ENCODE results near the gene SUCO. TPM values are rescaled to one million over a fixed set of nuclear protein-coding genes. Genes with fewer than 3 reads are reported as not detected.

The SUCO gene
- total and polyA plus RNA-seq, 2 of the 13 experiments (the other 11 are each of a cell fraction or from before 2014, with no cell fraction given), result 12.6 to 25.5 TPM

GRCh38 chr1:172544481-172545104 is 11.6 kb downstream of the SUCO start:
- DNase-seq (ENCODE audit: low spot score), result no peak
- H3K36me3 ChIP-seq (replicated peaks in 1 of 2; ENCODE audit: control insufficient read depth in 1 of 2, insufficient read depth in 2 of 2, low read length in 2 of 2), result no peaks in the 10 kb centered on the region; a peak in 1 of 5 replicates
- TF ChIP-seq SAP130 (CRISPR knock-in tag; IDR thresholded peaks at IDR 0.05; ENCODE audit: low read depth) (no peak), FOSL1 (CRISPR knock-in tag; IDR thresholded peaks at IDR 0.05; ENCODE audit: borderline replicate concordance) (no peak)
- H2AFZ ChIP-seq (ENCODE audit: low read length), result no peak overlapping the region
- H3K27ac ChIP-seq (ENCODE audit: extremely low read length, insufficient read depth, low read length), result no peak overlapping the region
- peaks cover 33% of the 10 kb centered on the region; the same call in 1 of the 2 replicates for H3K4me1 ChIP-seq (ENCODE audit: insufficient read depth, low read length)
- 97% methylated on average over 2 of the region's 2 CpGs for WGBS (ENCODE audit: low lambda C conversion rate)
- H3K79me2 ChIP-seq (ENCODE audit: insufficient read depth, low read length), result peaks cover 97% of the 10 kb centered on the region
- FAIRE-seq, result no peak
- H4K20me1 ChIP-seq (ENCODE audit: insufficient read depth, low read length), result 0 out of 2 replicates have a peak, but pooled peaks cover 4% of the 10 kb centered on the region
- in situ Hi-C loops (cut with HindIII; ENCODE audit: extremely low pct_ligation_motif_present, low pct_unique_long_range_greater_than_20kb) (no loop called here), intact Hi-C loops (cut with micrococcal nuclease; ENCODE audit: unreplicated experiment) (no loop called here)
- no peaks in the 10 kb centered on the region for H3K9me3 ChIP-seq (ENCODE audit: low read length)
- H3K4me3 ChIP-seq (replicated peaks in 1 of 3; ENCODE audit: insufficient read depth in 1 of 3, low read depth in 2 of 3, low read length in 3 of 3), result no peak overlapping the region
- no peak overlapping the region for H3K9ac ChIP-seq (ENCODE audit: insufficient read depth, low read depth, low read length)
- no peak overlapping the region for H3K4me2 ChIP-seq (ENCODE audit: low read depth, low read length)
- H3K27me3 ChIP-seq (ENCODE audit: control insufficient read depth in 1 of 2, insufficient read depth in 2 of 2, low read length in 2 of 2), result no peaks in the 10 kb centered on the region
- no TSS peak for BruUV-seq (replicated peaks)
- POLR2A ChIA-PET, result interaction anchor here (1.8 kb wide), 1 partner anchor 12 kb away, joined by 8 read pairs; the partner anchor contains the start of gene SUCO
- CTCF ChIA-PET (ENCODE audit: low intra/inter-chr PET ratio, low total read pairs), result no interaction called here
- ATAC-seq, result no peak

DNA sequence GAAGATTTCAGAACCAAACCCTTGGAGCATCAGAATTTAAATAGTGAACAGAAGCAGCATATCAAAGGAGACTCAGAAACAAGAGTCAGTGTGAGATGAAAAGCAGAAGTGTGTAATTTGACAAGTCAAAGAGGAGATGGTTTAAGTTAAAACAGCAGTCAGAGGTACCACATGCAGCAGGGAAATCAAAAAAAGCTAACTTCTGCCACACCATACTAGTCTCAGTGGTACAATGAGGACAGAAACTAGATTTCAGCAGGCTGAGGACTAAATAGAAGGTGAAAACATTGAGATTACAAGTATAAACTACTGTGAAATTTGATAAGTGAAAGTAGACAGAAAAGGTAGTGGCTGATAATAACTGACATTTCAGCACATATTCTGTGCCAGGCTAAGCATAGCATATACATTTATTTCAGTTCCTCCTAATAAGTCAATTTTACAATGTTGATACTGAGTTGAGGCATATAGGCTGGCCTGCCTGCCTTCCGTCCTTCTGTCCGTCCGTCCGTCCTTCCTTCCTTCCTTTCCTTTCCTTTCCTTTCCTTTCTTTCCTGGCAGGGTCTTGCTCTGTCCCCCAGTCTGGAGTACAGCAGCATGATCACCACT is 12.6 kb downstream of the SUCO start:
- no peaks in the 10 kb centered on the region for H3K27me3 ChIP-seq (ENCODE audit: control insufficient read depth in 1 of 2, insufficient read depth in 2 of 2, low read length in 2 of 2)
- ChIA-PET CTCF (ENCODE audit: low intra/inter-chr PET ratio, low total read pairs) (no interaction called here), POLR2A (interaction anchor here (1.8 kb wide), 1 partner anchor 13 kb away, joined by 8 read pairs; the partner anchor contains the start of gene SUCO)
- intact Hi-C loops (cut with micrococcal nuclease; ENCODE audit: unreplicated experiment), result no loop called here
- H3K79me2 ChIP-seq (ENCODE audit: insufficient read depth, low read length), result peaks cover 97% of the 10 kb centered on the region
- in situ Hi-C loops (cut with HindIII; ENCODE audit: extremely low pct_ligation_motif_present, low pct_unique_long_range_greater_than_20kb), result no loop called here
- H3K4me3 ChIP-seq (replicated peaks in 1 of 3; ENCODE audit: insufficient read depth in 1 of 3, low read depth in 2 of 3, low read length in 3 of 3), result no peak overlapping the region
- no peak overlapping the region for H2AFZ ChIP-seq (ENCODE audit: low read length)
- no peak overlapping the region for H3K4me2 ChIP-seq (ENCODE audit: low read depth, low read length)
- 0 out of 2 replicates have a peak, but pooled peaks cover 4% of the 10 kb centered on the region for H4K20me1 ChIP-seq (ENCODE audit: insufficient read depth, low read length)
- ATAC-seq, result no peak
- BruUV-seq (replicated peaks), result TSS peak; percentile 7
- FAIRE-seq, result no peak
- H3K27ac ChIP-seq (ENCODE audit: extremely low read length, insufficient read depth, low read length), result no peak overlapping the region
- peaks cover 26% of the 10 kb centered on the region; the same call in 1 of the 2 replicates for H3K4me1 ChIP-seq (ENCODE audit: insufficient read depth, low read length)
- DNase-seq (ENCODE audit: low spot score), result no peak
- H3K36me3 ChIP-seq (replicated peaks in 1 of 2; ENCODE audit: control insufficient read depth in 1 of 2, insufficient read depth in 2 of 2, low read length in 2 of 2), result no peaks in the 10 kb centered on the region; a peak in 1 of 5 replicates
- H3K9ac ChIP-seq (ENCODE audit: insufficient read depth, low read depth, low read length), result no peak overlapping the region
- H3K9me3 ChIP-seq (ENCODE audit: low read length), result no peaks in the 10 kb centered on the region
- WGBS (ENCODE audit: low lambda C conversion rate), result 98% methylated on average over 4 of the region's 4 CpGs
- TF ChIP-seq ZNF280B (CRISPR knock-in tag; IDR thresholded peaks at IDR 0.05; ENCODE audit: borderline replicate concordance) (no peak), SNRNP70 (IDR thresholded peaks at IDR 0.05; ENCODE audit: low read depth, low read length) (no peak), ETV6 (CRISPR knock-in tag; conservative IDR thresholded peaks at IDR 0.05) (no peak), SOX5 (CRISPR knock-in tag; IDR thresholded peaks at IDR 0.05; ENCODE audit: borderline replicate concordance) (no peak), ZNF17 (CRISPR knock-in tag; IDR thresholded peaks at IDR 0.05) (no peak), HDAC2 (CRISPR knock-in tag; IDR thresholded peaks at IDR 0.05) (no peak), ZSCAN12 (CRISPR knock-in tag; IDR thresholded peaks at IDR 0.05) (no peak), SMYD3 (CRISPR knock-in tag; IDR thresholded peaks at IDR 0.05) (no peak), SYNCRIP (IDR thresholded peaks at IDR 0.05; ENCODE audit: insufficient read depth, low read depth, low read length) (no peak)
- TF ChIP-seq, protein P1, sequence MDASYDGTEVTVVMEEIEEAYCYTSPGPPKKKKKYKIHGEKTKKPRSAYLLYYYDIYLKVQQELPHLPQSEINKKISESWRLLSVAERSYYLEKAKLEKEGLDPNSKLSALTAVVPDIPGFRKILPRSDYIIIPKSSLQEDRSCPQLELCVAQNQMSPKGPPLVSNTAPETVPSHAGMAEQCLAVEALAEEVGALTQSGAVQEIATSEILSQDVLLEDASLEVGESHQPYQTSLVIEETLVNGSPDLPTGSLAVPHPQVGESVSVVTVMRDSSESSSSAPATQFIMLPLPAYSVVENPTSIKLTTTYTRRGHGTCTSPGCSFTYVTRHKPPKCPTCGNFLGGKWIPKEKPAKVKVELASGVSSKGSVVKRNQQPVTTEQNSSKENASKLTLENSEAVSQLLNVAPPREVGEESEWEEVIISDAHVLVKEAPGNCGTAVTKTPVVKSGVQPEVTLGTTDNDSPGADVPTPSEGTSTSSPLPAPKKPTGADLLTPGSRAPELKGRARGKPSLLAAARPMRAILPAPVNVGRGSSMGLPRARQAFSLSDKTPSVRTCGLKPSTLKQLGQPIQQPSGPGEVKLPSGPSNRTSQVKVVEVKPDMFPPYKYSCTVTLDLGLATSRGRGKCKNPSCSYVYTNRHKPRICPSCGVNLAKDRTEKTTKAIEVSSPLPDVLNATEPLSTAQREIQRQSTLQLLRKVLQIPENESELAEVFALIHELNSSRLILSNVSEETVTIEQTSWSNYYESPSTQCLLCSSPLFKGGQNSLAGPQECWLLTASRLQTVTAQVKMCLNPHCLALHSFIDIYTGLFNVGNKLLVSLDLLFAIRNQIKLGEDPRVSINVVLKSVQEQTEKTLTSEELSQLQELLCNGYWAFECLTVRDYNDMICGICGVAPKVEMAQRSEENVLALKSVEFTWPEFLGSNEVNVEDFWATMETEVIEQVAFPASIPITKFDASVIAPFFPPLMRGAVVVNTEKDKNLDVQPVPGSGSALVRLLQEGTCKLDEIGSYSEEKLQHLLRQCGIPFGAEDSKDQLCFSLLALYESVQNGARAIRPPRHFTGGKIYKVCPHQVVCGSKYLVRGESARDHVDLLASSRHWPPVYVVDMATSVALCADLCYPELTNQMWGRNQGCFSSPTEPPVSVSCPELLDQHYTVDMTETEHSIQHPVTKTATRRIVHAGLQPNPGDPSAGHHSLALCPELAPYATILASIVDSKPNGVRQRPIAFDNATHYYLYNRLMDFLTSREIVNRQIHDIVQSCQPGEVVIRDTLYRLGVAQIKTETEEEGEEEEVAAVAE (CRISPR knock-in tag; IDR thresholded peaks at IDR 0.05; ENCODE audit: borderline replicate concordance), result no peak

Measured in HepG2 (cell line).